ENCODE data around the gene PACRG.

PACRG gene

GRCh38 chr6:163019926-163020325, 292.2 kb downstream of the PACRG start:
- DNase-seq, result no peak

DNA sequence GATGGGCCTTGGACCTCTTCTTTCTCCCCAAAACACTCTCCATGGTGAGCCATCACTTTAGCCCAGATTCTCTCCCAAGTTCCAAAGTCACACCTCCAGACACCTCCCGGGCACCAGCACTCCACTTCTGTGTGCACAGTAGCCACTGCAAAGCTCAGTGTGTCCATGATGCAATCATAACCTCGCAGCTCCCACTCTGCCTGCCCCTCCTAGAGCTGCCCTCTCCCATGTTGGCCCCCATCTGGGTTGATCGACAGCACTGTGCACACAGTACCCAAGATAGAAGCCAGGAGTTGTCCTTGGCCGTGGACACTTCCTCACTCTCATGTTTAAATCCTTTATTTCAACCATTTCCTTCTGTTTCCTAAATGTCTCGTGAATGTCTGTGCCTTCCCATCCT, 293.3 kb downstream of the PACRG start:
- no peak for DNase-seq

DNA sequence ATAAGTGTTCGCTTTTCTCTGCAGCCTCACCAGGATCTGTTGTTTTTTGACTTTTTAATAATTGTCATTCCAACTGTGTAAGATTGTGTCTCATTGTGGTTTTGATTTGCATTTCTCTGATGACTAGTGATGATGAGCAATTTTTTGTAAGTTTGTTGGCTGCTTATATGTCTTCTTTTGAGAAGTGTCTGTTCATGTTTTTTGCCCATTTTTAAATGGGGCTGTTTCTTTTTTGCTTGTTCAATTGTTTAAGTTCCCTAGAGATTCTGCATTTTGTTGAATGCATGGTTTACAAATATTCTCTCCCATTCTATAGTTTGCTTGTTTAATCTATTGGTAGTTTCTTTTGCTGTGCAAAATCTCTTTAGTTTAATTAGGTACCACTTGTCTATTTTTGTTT, 295.9 kb downstream of the PACRG start:
- DNase-seq, result no peak

DNA sequence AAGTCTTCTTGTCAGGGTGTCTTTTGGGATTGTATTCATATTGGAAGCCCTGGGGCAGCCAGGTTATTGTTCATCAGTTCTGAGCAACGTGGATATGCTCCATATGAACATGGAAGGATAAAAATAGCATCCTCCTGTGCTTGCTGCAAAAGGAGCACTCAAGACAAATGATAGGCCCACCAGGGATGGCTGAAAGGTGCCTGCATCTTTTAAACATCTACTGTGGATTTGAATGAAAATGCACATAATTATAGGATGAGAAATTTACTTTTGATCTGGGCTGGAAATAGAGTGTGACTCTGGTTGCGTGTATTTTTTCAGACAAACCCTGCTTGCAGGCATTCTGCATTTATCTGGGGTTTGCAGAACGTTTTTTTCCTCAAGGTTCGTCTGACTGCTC, 299.1 kb downstream of the PACRG start:
- no peak for DNase-seq

DNA sequence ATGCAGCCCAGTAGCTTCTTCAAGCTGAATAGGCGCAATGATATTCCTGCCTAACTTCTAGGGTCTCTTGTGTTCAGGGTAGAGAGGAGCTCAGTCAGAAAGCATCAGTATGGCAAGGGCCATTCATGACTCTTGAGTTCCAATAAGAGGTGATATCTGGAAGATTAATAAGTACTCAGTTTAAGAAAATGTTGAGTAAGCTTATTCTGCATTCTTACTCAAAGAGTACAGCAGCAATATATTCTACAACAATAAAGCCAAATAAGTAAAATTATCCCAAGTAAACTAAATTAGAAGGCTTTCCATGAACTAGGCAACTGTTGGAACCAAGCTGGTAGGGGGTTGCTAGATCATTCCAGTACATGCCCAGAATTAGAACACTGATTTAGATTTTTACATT, 303.2 kb downstream of the PACRG start:
- no peak for DNase-seq

- DNase-seq, result no peak
Observed at GRCh38 chr6:163031931-163032330, 304.2 kb downstream of the PACRG start.

DNA sequence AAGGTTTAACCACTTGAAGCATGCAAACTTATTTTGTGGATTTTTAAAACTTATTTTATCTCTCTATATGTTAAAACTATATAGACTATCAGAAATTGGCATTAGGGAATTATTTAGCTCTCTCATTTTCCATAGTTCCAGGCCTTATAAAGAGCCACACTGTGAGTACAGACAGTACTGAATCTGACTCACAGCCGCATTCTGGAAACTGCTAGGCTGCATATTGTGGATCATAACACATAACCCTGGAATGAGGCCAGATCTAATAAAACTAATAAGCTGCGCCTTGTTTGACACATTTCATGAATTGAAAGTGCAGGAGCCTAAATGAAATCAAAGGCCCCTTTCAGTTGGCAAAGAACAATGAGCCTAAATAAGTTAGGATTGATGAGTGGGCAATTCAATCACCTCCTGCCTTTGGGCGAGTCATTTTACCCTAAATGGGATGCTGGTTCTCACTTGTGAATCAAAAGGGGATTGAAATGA, 308.4 kb downstream of the PACRG start:
- no peak for DNase-seq

DNA sequence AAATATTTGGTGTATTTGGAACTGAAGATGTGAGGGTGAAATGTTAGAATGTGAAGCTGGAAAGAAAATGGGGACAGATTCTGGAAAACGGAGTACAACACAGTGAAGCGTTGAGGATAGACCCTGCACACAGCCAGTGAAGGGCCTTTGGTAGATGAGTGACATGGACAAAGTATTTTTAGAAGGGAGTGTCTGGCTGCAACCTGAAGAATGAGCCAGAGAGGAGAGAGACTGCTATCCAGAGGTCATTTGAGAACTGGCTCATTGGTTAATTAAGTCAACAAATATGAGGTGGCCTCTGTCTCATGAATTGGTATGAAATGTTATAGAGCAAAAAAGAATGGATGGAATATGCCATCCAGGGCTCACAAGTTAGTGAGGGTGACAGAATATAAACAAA, 310.5 kb downstream of the PACRG start:
- DNase-seq, result no peak

- DNase-seq, result no peak
Observed at GRCh38 chr6:163048345-163048744, 320.6 kb downstream of the PACRG start.

DNA sequence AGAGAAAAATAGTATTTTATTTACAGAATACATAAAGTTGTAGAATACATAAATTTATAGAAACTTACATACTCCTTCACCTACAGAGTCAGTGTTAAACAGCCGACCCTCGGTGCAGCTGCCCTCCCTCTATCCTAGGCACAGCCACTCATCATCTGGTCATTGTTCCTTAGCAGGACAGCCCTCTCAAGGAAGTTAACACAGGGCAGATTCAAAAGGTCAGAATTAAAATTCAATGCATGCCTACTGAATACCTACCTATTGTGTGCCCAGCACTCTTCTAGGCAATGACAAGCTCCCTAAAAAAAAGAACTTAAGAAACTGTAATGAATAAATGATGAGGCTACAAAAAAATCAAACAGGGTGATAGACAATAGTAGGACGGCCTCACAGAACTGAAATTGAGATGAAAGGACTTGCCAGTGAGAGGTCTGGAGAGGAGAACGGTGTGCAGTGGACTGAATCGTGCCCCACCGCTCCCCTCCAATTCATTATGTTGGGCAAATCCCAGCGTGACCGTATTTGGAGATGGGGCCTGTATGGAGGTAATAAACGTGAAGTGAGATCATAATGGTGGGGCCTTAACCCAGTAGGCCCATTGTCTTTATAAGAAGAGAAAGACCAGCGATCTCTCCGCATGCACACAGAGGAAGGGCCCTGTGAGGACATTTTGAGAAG, 326.0 kb downstream of the PACRG start:
- DNase-seq, result no peak

DNA sequence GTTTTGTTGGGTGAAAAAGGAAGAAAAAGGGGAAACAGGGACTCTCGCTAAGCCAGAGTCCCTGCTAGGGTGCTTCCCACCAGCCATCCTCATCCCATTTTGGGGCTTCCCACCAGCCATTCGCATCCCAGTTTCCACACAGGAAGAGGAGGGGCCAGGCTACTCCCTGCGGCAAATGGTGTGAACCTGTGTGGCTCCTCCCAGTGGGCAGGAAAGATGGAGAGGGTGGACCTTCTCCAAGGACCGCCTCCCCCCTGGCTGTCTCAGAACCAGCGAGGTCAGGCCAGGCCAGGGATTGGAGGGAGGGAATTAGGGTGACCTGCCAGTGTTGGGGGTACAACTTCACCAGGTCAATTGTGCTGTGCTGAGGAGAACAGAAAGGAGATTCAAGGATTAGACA, 326.9 kb downstream of the PACRG start:
- DNase-seq, result no peak

DNA sequence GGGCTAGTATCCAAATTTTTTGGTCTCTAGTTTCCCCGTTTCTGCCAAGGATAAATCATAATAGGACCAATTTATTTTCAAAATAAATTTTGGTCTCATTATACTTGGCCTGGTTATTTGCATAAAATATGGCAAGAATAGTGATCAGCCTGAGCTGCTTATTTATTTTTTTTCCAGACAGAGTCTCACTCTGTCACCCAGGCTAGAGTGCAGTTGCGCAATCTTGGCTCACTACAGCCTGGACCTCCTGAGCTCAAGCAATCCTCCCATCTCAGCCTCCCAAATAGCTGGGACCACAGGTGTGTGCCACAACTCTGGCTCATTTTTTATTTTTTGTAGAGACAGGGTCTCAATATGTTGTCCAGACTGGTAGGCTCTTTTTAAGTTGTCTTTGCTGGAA, 329.5 kb downstream of the PACRG start:
- DNase-seq, result no peak

DNA sequence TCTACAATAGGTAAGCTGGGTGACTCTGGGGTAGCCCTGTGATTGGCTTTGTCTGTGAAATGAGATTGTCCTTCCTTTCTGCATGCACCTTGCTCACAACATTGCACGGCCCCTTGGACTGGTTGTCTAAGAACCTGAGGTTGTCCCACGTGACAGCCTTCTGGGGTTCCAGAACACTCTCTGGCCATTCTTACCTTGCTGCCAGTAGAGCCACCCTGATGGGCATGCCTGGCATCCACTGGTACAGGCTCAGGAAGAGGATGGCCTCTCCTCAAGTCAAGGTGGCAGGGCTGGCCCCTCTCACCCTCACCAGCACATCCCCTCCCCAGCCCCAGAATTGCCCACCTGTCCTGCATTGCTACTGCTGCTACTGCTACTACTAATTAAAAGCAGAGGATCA, 335.0 kb downstream of the PACRG start:
- no peak for DNase-seq

GRCh38 chr6:163063561-163063960, 335.8 kb downstream of the PACRG start:
- no peak for DNase-seq

- no peak for DNase-seq
Observed at GRCh38 chr6:163064397-163064796, 336.6 kb downstream of the PACRG start.

- no peak for DNase-seq
Observed at GRCh38 chr6:163066200-163066599, 338.4 kb downstream of the PACRG start.

DNA sequence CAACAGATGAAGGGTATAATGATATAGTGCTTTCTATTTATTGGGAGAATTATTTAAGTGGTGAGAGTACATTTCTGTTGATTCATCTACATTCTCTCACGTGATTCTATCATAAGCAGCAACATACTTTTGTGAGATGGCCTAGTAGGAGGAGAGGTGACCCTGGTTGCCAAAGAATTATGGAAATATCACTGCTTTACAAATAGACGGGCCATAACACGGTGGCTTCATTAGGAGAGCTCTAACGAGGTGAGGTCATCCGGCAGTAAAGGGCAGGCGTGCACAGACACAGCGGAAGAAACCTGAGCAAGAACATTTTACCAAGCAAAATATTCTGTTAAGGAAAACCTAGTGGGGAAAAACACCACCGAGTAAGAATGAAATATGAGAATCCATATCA, 349.4 kb downstream of the PACRG start:
- DNase-seq, result no peak

DNA sequence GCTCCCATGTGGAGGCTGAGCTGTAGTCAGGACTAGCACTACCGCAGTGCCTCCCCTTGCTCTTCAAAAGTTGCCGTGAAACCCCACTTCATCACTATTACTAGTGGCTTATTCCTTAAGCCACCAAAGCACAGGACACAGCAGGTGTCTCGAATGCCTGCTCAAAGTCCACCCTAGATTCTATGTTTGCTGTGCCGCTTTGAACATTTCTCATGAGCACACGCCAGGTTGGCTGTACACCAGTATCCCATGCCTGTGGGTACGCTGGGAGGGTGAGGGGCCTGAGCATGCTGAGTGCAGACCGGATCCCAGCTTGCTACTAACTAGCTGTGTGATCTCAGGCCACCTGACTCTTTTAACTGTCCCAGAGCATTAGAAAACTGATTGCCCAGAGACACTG, 350.9 kb downstream of the PACRG start:
- DNase-seq, result no peak

- DNase-seq, result no peak
Observed at GRCh38 chr6:163080228-163080627, 352.5 kb downstream of the PACRG start.

DNA sequence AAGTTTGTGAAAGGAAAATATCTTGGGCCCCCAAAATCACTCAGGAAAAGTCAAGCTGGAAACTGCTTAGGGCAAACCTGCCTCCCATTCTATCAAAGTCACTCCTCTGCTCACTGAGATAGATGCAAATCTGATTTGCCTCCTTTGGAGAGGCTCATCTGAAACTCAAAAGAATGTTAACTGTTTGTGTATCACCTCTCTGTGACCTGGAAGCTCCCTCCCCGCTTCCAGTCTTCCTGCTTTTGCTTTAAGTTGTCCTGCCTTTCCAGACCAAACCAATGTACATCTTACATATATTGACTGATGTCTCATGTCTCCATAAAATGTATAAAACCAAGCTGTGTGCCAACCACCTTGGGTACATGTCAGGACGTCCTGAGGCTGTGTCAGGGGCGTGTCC, 355.4 kb downstream of the PACRG start:
- DNase-seq, result no peak

GRCh38 chr6:163085426-163085825, 357.7 kb downstream of the PACRG start:
- no peak for DNase-seq

DNA sequence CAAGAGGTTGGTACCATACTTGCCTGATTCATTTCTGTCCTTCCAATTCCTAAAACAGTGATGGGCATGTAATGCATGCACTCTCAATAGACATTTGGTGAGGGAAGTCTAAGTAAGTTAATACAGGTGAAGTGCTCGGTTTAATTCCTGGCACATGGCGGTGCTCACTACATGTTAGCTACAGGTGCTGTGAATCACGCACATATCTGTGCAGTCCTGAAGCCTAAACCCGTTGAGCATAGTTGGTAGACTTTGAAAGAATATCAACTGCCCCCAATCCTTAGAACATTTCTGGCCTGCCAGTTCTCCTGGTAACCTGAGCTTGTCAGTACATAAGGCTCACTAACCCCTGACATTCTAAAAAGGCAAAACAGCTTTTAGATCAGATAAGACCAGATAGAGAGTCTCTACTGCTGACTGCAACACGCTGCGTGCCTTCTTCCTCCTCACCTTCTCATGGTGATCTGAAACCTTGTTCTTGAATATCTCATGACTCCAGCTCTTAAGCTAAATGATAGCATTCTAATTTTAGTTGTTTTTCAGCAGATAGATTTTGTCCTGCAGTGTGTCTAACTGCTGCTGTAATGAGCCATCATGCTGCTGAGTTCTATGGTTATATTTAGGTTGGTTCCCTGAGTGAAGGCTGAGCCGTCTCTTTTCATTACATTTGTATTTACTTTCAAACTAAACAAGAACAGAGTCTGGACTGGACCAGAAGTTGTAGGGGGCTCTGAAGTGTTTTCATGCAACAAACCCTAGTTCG, 358.3 kb downstream of the PACRG start:
- DNase-seq, result no peak

DNA sequence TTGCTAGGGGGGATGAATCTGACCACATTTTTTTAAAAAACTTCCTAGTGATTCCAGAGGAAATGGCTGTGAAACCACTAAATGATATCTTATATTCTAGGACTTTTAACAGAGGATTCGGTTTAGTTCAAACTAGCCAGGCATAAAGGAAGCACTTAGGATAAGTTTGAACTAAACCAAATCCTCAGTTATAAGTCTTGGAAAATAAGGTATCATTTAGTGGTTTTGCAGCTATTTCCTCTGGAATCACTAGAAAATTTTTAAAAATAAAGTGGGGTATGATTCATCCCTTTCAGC, 358.8 kb downstream of the PACRG start:
- DNase-seq, result no peak

DNA sequence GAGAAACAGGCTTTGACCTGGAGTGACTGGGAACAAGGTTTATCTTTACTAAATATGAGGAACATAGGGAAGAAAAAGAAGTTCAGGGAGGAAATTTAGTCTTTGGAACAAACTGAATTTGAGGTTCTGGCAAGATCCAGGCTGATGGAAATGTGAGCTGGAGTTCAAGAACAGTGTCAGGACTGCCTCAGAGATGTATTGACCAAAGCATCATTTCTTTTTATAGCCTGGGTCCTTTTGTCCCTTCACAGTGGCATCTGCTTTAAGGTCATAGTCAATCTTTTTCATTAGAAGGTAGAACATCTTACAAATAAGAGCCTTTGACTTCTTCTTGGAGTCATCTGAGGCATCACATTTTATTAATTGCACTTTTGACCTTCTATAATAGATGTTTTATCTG, 360.2 kb downstream of the PACRG start:
- DNase-seq, result no peak

DNA sequence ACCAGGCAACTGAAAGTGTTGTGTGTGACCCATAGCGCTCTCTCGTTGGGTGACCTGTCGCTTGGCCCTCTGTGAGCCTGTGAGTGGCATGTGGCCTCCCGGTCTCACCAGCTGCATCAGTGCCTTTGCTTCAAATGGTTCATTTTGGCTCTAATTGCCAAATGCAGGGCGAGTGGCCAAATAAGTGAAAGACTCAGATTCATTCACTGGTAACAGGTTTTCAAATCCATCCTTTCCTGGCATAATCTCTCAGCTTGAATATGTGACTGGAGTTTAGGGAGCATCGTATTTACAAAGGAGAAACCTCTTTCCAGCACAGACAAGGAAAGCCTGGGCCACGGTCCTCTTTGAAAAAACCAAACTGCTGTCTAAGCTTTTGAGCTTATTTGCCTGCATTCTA, 365.1 kb downstream of the PACRG start:
- no peak for DNase-seq
